Natural killer cell treated with Interleukin-12 subunit alpha and Interleukin-12 subunit beta and Interleukin-15 and Interleukin-18, amount 100 ng/mL, for 72 hours (primary cell): ENCODE measurements around the gene RANGRF. TPM values are rescaled to one million over a fixed set of nuclear protein-coding genes. Genes with fewer than 3 reads are reported as not detected.
"Not testable (repeated sequence)": the region's sequence is repeated elsewhere in the genome, so short reads cannot be mapped to it uniquely, and the experiment has no call there.

Source experiments
- ATAC-seq, 2 donors: fragments of 150-1000 bp; cut with Tn5 transposase in 1 of 2; sonication (Bioruptor Pico), chemical (Tn5 transposase) in 1 of 2; 2 replicates each; pipeline ENCODE4 v1.10.0; 2021
- DNase-seq: peaks from one replicate; pipeline ENCODE4 v3.0.0; 2022; ENCODE audit warnings: low spot score
- H3K27ac Mint-ChIP-seq, 2 donors: 1 replicate in 1 of 2; 2 replicates in 1 of 2; pipeline ENCODE4 v1.8.0; 2022; ENCODE audit warnings: mixed read lengths in 2 of 2, mild to moderate bottlenecking in 1 of 2, moderate library complexity in 1 of 2
- H3K27me3 Mint-ChIP-seq, 2 donors: 1 replicate in 1 of 2; 2 replicates in 1 of 2; pipeline ENCODE4 v1.8.0; 2022; ENCODE audit warnings: mixed read lengths in 2 of 2
- H3K36me3 Mint-ChIP-seq: one replicate; pipeline ENCODE4 v1.8.0; 2022; ENCODE audit warnings: mixed read lengths
- H3K4me1 Mint-ChIP-seq, 2 donors: 1 replicate in 1 of 2; 2 replicates in 1 of 2; pipeline ENCODE4 v1.8.0; 2022; ENCODE audit warnings: low read depth in 2 of 2, mixed read lengths in 2 of 2, mild to moderate bottlenecking in 1 of 2
- H3K4me3 Mint-ChIP-seq: one replicate; pipeline ENCODE4 v1.8.0; 2022; ENCODE audit warnings: mixed read lengths
- H3K9me3 Mint-ChIP-seq: 2 replicates; pipeline ENCODE4 v1.8.0; 2022; ENCODE audit warnings: mixed read lengths
- total RNA-seq, 2 donors: library from RNA; stranded (reverse); gene quantifications; one replicate each; pipeline ENCODE4 v1.2.3, GENCODE V29; 2022

RANGRF gene
- 10 to 100 TPM; 46.9 to 62.8 TPM for total RNA-seq

- Mint-ChIP-seq H3K4me3 (peak within 1 kb of the TSS; percentile 96), H3K9me3 (no peaks in the 10 kb centered on the region), H3K27ac (peak within 1 kb of the TSS; percentile 92 to 95), H3K36me3 (no peaks in the 10 kb centered on the region), H3K27me3 (no peaks in the 10 kb centered on the region), H3K4me1 (peaks cover 26 to 30% of the 10 kb centered on the region in 2 donors)
- ATAC-seq: peak; percentile 95 to 96
- peak; percentile 89 for DNase-seq
Observed at GRCh38 chr17:8288336-8289102, at the start of gene RANGRF. Gene RANGRF, plus strand, starts transcription at chr17:8288670. Its CDS starts 119 bp downstream, at chr17:8288789.

GRCh38 chr17:8243827-8244226 is 44.6 kb upstream of the RANGRF start:
- ATAC-seq (no peak), DNase-seq (no peak)
- Mint-ChIP-seq H3K27ac (peak overlapping the region in 1 of 2 donors; percentile 17), H3K27me3 (no peaks in the 10 kb centered on the region), H3K9me3 (no peaks in the 10 kb centered on the region), H3K4me3 (no peak overlapping the region), H3K36me3 (peaks cover 12% of the 10 kb centered on the region), H3K4me1 (peaks cover 25 to 27% of the 10 kb centered on the region in 2 donors)

GRCh38 chr17:8244768-8245167 is 43.7 kb upstream of the RANGRF start:
- DNase-seq (no peak), ATAC-seq (no peak)
- H3K4me1 Mint-ChIP-seq: peaks cover 32 to 37% of the 10 kb centered on the region in 2 donors
- peaks cover 12% of the 10 kb centered on the region for H3K36me3 Mint-ChIP-seq
- H3K9me3 Mint-ChIP-seq: no peaks in the 10 kb centered on the region
- no peaks in the 10 kb centered on the region for H3K27me3 Mint-ChIP-seq
- H3K4me3 Mint-ChIP-seq: peak overlapping the region; percentile 98
- peak overlapping the region in 1 of 2 donors; percentile 17 for H3K27ac Mint-ChIP-seq

- H3K4me1 Mint-ChIP-seq: peaks cover 32 to 43% of the 10 kb centered on the region in 2 donors
- DNase-seq (peak; percentile 97), ATAC-seq (peak; percentile 79 to 80)
Observed at GRCh38 chr17:8248751-8249607, 39.5 kb upstream of the RANGRF start, which contains the start of gene PFAS. Gene PFAS, plus strand, starts transcription at chr17:8249289. Its CDS starts 4,649 bp downstream, at chr17:8253938.

GRCh38 chr17:8249621-8250500 is 38.6 kb upstream of the RANGRF start:
- H3K4me3 Mint-ChIP-seq: peak overlapping the region; percentile 98
- no peaks in the 10 kb centered on the region for H3K27me3 Mint-ChIP-seq
- H3K4me1 Mint-ChIP-seq: peaks cover 29 to 42% of the 10 kb centered on the region in 2 donors
- peaks cover 13% of the 10 kb centered on the region for H3K36me3 Mint-ChIP-seq
- no peak for DNase-seq
- no peak for ATAC-seq
- H3K9me3 Mint-ChIP-seq: no peaks in the 10 kb centered on the region
- peak overlapping the region; percentile 92 to 97 for H3K27ac Mint-ChIP-seq

More at GRCh38 chr17:8248751-8249607, 39.5 kb upstream of the RANGRF start, which contains the start of gene PFAS:
- no peaks in the 10 kb centered on the region for H3K27me3 Mint-ChIP-seq
- H3K36me3 Mint-ChIP-seq: peaks cover 13% of the 10 kb centered on the region
- no peaks in the 10 kb centered on the region for H3K9me3 Mint-ChIP-seq
- peak within 1 kb of the TSS; percentile 92 to 97 for H3K27ac Mint-ChIP-seq
- peak within 1 kb of the TSS; percentile 98 for H3K4me3 Mint-ChIP-seq

GRCh38 chr17:8251411-8251810 is 37.1 kb upstream of the RANGRF start:
- H3K36me3 Mint-ChIP-seq, DNase-seq, H3K4me3 Mint-ChIP-seq, H3K27me3 Mint-ChIP-seq, ATAC-seq, H3K27ac Mint-ChIP-seq, H3K9me3 Mint-ChIP-seq: not testable (repeated sequence)
- peaks cover 23 to 30% of the 10 kb centered on the region in 2 donors for H3K4me1 Mint-ChIP-seq

- ATAC-seq: no peak
- DNase-seq: no peak
- no peak overlapping the region for H3K27ac Mint-ChIP-seq
Observed at GRCh38 chr17:8253801-8254200, 34.7 kb upstream of the RANGRF start.

GRCh38 chr17:8254881-8255280 is 33.6 kb upstream of the RANGRF start:
- Mint-ChIP-seq H3K27me3 (no peaks in the 10 kb centered on the region), H3K4me3 (no peak overlapping the region), H3K27ac (no peak overlapping the region), H3K4me1 (peaks cover 9% of the 10 kb centered on the region in 2 donors), H3K9me3 (no peaks in the 10 kb centered on the region), H3K36me3 (peaks cover 7% of the 10 kb centered on the region)
- no peak for DNase-seq
- no peak for ATAC-seq

More at GRCh38 chr17:8253801-8254200, 34.7 kb upstream of the RANGRF start:
- Mint-ChIP-seq H3K4me3 (no peak overlapping the region), H3K4me1 (peaks cover 17 to 20% of the 10 kb centered on the region in 2 donors), H3K27me3 (no peaks in the 10 kb centered on the region), H3K36me3 (peaks cover 7% of the 10 kb centered on the region), H3K9me3 (no peaks in the 10 kb centered on the region)

- Mint-ChIP-seq H3K27me3 (no peaks in the 10 kb centered on the region), H3K9me3 (no peaks in the 10 kb centered on the region), H3K27ac (no peak overlapping the region), H3K36me3 (peaks cover under 1% of the 10 kb centered on the region), H3K4me3 (no peak overlapping the region), H3K4me1 (peaks cover 3% of the 10 kb centered on the region in 2 donors)
- ATAC-seq: no peak
- no peak for DNase-seq
Observed at GRCh38 chr17:8255499-8255898, 33.0 kb upstream of the RANGRF start.

GRCh38 chr17:8256291-8256690 is 32.2 kb upstream of the RANGRF start:
- Mint-ChIP-seq H3K27ac (no peak overlapping the region), H3K36me3 (no peaks in the 10 kb centered on the region), H3K9me3 (no peaks in the 10 kb centered on the region), H3K4me3 (no peak overlapping the region), H3K4me1 (no peaks in the 10 kb centered on the region), H3K27me3 (no peaks in the 10 kb centered on the region)
- no peak for ATAC-seq
- DNase-seq: no peak

- Mint-ChIP-seq H3K27me3 (no peaks in the 10 kb centered on the region), H3K9me3 (no peaks in the 10 kb centered on the region), H3K36me3 (no peaks in the 10 kb centered on the region), H3K4me3 (no peak overlapping the region), H3K27ac (no peak overlapping the region), H3K4me1 (no peaks in the 10 kb centered on the region)
- DNase-seq: no peak
- no peak for ATAC-seq
Observed at GRCh38 chr17:8256691-8257090, 31.8 kb upstream of the RANGRF start.

GRCh38 chr17:8257801-8258200 is 30.7 kb upstream of the RANGRF start:
- DNase-seq (no peak), ATAC-seq (no peak)
- Mint-ChIP-seq H3K36me3 (no peaks in the 10 kb centered on the region), H3K27me3 (no peaks in the 10 kb centered on the region), H3K27ac (no peak overlapping the region), H3K9me3 (no peaks in the 10 kb centered on the region), H3K4me3 (no peak overlapping the region), H3K4me1 (no peaks in the 10 kb centered on the region)

- H3K4me1 Mint-ChIP-seq: no peaks in the 10 kb centered on the region
- no peaks in the 10 kb centered on the region for H3K27me3 Mint-ChIP-seq
- no peaks in the 10 kb centered on the region for H3K36me3 Mint-ChIP-seq
Observed at GRCh38 chr17:8264320-8264719, 24.1 kb upstream of the RANGRF start.

More at GRCh38 chr17:8264320-8264719, 24.1 kb upstream of the RANGRF start:
- ATAC-seq: peak in 1 of 2 donors; percentile 11
- no peak overlapping the region for H3K27ac Mint-ChIP-seq
- no peak for DNase-seq
- H3K9me3 Mint-ChIP-seq: no peaks in the 10 kb centered on the region
- no peak overlapping the region for H3K4me3 Mint-ChIP-seq
